CD4-positive, alpha-beta T cell treated with Interleukin-1 beta for 1 hour (primary cell): Measurements from ENCODE around the gene IRAG1.

Experiments
- DNase-seq, 2 donors: peaks; one replicate each; pipeline ENCODE4 v3.0.0-alpha.2; 2020 to 2022

The IRAG1 gene, protein sequence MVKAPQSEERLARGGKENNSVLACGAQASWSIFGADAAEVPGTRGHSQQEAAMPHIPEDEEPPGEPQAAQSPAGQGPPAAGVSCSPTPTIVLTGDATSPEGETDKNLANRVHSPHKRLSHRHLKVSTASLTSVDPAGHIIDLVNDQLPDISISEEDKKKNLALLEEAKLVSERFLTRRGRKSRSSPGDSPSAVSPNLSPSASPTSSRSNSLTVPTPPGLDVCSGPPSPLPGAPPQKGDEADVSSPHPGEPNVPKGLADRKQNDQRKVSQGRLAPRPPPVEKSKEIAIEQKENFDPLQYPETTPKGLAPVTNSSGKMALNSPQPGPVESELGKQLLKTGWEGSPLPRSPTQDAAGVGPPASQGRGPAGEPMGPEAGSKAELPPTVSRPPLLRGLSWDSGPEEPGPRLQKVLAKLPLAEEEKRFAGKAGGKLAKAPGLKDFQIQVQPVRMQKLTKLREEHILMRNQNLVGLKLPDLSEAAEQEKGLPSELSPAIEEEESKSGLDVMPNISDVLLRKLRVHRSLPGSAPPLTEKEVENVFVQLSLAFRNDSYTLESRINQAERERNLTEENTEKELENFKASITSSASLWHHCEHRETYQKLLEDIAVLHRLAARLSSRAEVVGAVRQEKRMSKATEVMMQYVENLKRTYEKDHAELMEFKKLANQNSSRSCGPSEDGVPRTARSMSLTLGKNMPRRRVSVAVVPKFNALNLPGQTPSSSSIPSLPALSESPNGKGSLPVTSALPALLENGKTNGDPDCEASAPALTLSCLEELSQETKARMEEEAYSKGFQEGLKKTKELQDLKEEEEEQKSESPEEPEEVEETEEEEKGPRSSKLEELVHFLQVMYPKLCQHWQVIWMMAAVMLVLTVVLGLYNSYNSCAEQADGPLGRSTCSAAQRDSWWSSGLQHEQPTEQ

DNA sequence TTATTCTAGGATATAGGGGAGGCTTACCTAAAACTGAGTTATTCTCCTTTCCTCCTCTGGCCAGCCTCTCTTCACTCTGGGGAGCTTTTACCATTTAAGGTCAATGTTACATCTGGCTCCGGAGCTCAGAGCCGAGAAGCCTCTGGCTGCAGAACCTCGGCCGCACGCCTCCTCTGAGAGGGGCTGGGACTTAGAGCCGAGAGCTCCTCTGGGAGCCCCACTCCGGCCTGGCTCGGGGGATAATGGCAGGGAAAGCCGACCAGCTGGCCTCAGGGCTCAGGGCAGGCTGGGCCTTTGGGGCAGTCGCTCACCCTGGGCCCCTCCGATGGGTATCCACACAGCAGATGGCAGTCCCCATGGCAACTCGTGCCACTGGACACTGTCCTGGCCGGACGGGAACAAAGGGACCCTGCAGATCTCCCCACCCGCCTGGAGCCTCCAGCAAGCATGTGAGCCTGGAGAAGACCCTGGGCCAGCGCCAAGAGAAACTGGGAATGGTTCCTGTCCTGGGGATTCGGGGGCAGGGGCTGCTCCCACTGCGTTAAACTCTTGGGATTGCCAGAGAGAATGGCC lies at the start of gene IRAG1:
Gene IRAG1, minus strand, starts transcription at position 247 of the 573 bp plus-strand sequence. Its CDS starts 153 bp downstream, at position 94.
- DNase-seq = no peak

DNA sequence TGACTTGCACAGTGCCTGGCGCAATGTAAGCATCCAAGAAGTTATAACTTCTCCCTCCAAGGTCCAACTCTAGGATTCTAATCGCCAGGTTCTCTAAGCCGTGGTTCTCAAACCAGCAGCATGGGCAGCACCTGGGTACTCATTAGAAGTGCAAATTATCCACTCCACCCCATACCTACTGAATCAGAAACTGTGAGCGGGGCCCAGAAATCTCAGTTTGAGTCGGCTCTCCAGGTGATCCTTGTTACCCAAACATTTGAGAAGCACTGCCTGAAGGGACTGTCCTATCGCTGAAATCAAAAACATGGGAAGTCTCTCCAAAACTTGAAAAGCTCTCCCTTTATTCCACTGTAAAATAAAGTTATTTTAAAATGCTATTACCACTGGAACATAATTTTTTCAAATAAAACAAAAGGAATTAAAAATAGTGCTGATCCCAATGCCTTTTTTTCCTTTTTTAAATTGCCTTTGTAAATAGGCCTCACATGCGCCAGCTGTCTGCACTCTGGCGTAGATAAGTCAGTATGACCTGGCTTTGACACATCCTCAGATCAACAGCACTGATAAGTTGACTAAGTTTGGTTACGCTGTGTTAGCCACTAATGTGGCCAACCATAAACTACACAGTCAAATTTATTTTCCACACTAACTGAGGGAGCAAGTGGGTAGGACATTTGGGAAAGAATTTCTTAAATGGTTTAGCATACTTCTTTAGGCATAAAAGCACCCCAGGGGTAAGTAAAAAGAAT lies 49.1 kb upstream of the IRAG1 start:
- DNase-seq = peak in 1 of 2 donors; percentile 47

DNA sequence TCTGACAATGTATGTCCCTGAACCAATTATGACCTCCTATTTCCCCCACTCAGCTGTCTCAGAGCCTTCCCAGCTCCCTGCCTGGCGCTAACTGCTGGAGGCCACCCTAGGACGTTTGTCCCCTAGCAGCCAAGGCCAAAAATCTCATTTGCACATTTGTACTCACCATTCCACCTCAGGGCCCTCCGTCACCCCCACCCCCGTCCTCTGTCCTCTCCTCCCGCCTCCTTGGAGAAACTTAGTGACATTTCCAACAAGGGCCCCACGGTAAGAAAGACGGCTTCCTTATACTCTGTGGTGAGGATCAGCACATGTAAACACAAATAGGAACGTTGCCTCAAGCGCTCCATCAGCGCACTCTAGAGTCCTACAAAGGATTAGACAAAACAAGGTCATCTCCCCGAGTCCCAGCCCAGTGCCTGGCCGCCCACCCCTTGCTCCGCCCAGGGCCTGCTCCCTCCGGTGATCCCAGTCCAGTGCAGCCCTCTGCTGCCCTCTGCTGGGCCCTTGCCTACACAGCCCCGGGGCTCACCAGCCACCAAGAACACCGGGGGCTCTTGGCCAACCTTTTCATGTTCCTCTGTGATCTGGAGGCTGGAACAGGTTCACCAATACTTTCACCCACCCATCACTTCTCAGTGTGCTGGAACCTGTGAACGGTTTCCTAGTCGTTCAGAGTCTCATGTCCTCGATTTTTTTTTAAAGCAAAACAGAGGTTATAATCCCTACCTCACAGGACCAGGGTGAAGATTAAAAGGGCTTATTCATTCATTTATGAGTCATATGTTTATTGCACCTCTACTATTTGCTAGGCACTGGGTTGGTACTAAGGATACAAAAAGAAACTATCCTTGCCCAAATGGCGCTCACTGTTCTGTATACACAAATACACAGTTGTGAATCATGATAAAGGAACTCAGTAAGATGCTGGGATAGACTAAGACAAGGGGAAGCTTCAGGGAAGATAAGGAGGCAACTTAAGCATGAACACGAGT lies 42.2 kb upstream of the IRAG1 start:
- peak; percentile 87 to 89 for DNase-seq

DNA sequence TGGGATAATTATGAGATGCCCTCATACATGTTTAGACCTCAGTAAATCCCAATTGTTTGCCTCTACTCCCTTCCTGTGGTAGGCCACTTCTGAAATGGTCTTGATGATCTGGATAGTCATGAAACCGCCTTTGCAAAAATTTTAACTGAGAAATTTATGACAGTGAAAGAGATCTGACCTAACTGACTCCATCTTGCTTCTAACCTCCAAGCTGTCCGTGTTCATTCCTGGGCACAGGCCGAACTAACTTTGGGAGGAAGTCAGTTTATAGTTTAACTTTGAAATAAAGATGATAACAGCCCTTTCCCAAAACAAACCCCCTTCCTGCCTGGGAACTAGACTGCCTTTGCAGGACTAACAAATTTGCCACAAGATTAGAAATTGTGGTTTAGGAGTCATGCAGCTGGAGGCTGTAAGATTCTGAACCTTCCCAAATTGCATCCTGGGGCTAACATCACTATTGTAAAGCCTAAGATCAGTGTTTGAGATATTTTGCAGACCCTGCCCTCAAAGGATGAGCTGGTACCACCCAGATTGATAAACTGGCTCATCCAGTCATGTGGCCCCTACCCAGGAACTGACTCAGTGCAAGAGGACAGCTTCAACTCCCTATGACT lies 37.6 kb upstream of the IRAG1 start:
- no peak for DNase-seq

DNA sequence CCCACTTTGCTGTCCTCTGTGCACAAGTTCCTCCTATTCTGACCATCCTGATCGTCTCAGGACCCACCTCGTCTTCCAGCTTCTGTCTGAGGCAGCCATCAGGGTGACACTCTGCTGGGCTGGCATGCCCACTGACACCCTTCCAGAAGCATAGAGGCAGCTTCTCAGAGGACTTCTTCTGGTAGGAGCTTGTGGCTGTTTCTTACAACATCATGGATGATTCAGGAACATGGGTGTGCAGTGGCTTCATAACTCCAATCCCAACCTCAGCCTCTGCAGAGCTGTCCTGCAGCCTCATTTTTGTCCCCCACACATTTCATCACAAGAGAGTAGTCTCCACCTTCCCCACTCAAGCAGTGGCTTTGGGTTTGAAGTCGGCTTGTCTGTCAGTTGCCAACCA lies 36.6 kb upstream of the IRAG1 start:
- no peak for DNase-seq

DNA sequence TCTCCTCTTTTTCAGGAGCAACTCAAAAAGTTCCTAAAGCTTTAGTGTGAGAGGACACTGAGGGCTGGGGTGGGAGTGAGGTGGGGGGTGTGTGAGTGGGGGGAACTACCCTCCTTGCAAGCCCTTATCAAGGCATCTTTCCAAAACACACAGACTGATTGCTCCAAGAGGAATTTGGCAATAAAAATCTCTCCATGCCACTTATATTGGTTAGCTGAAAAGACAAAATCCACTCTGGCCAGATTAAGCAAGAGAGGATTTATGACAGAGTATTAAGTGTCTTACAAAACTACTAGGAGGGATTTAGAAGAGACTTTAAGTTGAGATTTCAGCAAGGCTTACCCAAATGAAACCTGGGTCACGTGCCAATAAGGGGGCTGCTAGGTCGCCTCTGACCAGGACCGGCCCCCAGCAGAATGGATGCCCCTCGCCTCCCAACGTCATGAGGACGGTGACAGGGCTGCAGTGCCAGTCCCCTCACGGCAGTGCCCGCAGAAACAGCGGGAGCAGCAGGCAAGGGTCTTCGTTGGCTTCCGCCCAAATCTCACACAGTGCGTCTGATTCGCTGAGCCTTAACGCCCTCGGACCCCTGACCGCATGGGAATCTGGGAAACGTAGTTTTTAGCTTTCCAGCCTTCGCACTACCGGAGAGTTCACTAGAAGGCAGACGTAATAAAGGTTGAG lies 35.4 kb upstream of the IRAG1 start:
- DNase-seq = no peak

DNA sequence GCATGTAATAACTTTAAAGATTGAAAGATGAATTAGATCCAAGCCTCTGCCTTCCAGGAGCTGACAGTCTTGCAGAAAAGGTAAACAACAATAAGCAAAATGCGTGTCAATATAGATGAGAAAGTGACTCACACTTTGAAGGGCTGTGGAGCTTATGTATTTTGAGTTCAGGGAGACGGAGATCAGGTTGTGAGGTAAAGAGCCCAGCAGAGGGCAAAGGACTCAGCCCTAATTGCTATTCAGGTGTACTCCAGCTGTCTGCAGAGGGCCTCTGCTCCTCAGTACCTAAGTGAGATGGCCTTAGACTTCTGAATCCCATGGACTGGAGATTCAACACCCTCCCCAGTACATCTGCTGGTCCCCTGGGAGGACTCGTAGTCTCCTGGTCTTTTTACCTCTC lies 34.6 kb upstream of the IRAG1 start:
- no peak for DNase-seq

DNA sequence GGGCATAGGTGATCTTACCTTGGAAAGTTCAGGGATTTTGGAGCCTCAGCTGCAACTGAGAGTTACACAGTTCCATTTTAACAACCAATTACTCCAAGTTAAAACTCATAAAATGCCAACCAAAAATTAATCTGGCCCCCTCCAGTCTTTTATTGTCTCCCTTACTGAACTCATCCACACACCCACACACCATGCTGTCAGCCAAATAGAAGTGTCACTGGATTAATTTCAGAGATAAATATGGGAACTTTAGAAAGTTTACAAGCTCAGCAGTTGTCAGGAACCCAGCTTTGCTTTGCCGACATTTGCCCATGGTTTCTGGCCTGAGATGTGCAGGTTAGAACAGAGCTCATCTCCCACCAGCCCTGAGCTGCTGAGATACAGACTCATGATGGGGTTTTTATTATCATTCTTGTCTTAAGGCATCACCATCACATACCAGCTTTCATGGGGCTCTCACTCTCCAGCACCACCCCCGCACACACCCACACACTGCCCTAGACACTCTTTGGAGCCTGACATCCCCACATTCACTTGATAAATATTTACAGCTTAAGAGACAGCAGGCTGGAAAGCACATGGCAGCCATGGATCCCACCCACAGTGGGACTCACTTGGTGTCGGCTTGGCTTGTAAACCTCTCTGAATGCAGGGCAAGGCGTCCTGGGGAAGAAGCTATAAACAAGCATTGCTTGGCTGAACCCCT lies 33.7 kb upstream of the IRAG1 start:
- no peak for DNase-seq

DNA sequence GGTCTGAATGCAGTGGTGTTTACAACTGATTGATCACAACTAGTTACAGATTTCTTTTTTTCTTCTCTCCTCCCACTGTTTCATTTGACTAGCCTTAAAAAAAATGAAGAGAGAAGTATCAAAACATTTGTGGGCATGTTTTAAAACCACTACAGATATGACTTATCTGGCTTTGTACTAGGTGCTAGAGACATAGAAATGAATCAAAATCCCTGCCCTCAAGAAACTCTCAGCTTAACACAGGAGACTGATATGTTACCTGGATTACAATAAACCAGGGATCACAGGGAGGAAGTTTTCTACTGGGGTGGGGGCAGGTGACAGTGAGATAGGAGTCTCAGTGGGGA lies 32.3 kb upstream of the IRAG1 start:
- DNase-seq = no peak

DNA sequence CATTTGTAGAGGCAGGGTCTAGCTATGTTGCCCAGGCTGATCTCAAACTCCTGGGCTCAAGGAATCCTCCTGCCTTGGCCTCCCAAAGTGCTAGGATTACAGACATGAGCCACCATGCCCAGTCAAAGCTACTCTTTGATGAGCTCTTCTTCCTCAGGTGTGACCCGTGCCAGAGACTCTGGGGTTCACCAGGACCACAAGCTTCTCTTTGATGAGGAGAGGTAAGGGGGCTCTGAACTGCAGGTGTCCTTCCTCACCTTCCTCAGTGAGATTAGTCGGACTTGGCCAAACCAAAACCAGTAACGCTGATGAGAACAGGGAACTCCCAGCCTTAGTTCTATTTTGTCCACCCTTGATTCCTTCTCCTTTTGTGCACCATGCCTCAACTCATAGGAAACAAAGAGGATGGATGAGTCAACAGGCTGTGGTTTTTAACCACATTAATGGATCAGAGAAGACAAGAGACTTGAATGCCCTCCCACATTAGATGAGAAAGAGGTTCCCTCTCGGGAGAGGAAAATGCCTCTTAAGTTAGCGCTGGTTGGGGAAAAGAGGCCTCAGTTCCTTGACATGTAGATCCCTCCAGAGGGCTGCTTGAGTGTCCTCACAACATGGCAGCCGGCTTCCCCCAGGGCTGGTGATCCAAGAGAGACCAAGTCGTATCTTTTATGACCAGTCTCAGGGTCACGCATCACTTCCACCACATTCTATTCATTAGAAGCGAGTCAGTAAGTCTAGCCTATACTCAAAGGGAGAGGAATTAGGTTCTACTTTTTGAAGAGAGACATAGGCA lies 31.8 kb upstream of the IRAG1 start:
- peak; percentile 16 to 20 for DNase-seq

DNA sequence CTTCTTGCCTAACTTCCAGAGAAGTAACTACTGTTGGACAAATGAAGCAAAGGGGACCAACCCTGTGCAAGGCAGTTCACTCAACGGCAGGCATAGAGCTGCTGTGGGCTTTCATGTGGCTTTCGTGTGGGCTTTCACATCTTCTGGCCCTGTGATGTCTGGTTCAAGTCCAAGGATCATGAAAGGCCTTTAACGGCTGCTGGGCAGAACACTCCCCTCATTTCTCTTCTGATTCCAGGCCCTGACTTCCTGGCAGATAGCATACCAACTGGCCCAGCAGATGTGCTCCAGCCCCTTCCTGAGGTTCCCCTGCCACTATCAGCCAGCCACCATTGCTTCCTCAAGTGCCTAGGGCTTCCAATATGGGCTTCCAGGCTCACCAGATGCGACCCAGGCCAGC lies 28.8 kb upstream of the IRAG1 start:
- DNase-seq = no peak

DNA sequence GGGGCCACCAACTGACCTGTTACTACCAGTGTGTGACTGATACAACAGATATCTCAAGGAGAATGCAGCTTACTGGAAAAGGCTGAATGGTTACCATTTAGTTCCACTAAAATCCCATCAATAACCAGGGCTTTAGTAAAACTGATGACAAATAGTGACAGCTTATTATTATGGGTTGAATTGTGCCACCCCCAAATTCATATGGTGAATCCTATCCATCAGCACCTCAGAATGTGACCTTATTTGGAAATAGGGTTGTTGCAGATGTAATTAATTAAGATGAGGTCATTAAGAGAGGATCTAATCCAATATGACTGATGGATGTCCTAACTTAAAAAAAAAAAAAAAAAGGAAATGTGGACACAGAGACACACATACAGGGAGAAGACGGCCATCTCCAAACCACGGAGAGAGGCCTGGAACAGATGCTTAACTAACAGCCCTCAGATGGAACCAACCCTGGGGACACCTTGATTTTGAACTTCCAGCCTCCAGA lies 27.4 kb upstream of the IRAG1 start:
- DNase-seq = no peak

DNA sequence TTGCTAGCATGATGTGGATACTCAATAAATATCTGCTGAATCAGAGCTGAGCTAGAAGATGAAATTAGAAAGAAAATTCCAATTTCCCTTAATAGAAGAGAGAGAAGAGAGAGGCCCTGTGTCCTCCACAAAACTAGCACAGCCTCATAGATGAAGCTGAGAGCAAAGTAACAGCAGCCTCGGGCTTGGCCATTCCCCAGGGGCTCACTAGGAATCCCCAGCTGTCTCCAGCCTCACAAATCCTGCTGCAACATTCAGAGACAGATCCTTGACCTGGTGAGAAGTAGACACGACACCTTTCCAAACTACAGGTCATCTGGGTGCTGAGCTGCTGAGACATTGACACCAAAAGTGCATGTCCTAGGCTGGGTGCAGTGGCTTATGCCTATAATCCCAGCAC lies 26.1 kb upstream of the IRAG1 start:
- no peak for DNase-seq

DNA sequence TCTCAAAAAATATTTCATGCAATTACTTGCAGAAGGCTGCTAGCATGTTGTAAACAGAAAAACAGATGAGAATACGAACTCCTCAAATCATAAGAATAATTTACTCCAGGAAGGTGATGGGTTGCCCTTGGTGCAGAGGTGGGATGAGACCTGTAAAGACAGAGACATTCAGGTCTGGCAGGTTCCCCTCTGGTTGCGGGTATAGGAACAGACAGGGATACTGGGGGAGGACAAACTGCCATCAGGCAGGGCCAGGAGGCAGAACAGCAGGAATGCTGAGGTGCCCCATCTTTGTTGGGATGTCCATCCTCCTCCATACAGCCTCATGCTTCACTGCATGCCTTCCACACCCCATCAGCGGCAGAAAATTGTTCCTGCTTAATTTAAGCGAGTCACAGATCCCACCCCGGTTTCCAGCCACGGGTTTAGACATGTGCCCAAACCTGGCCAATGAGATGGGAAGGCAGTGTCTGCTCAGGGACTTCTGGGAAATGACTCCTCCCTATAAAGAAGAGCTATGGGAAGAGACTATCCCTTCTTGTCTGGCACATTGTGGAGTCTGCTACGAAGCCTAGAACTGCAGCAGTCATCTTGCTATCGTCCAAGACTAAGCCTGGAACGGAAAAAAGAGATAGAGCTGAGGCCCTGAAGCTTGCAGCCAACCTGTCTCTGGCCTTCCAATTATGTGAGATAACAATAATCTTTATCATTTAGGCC lies 23.1 kb upstream of the IRAG1 start:
- DNase-seq = no peak

DNA sequence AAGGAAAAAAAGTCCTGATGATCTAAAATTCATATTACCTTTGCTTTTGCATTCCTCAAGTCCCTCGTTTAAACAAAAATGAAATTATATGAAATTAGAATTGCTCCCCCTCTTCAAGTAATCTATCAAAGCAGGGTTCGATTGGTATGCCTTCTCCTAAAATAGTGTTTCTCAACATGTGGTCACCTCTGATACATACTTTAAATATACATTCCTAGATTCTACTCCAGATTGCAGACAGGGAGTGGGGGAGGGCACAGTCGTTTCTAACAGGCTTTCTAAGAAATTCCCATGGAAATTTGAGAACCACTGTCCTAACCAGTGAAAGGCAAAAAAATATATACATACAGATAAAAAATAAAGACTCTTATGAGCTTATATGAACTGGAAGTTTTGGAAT lies 22.6 kb upstream of the IRAG1 start:
- no peak for DNase-seq

DNA sequence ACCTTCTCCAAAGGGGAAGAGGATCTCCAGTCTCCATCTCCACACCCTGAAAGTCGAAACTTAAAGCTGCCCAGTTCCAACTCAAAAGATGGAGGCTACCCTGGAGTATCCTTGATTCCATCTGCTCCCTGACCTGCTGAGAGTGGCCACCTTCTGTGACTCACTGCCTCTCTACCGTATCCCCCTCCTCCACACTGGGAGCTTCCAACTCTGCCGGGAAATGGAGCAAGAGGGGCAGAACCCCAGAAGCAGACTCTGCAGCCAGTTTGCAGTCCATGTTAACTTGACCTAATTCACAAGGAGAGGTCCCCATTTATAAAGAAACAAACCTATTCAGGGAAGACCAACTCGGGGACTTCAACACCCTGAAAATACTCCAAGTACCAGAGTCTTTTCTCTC lies 22.0 kb upstream of the IRAG1 start:
- no peak for DNase-seq

DNA sequence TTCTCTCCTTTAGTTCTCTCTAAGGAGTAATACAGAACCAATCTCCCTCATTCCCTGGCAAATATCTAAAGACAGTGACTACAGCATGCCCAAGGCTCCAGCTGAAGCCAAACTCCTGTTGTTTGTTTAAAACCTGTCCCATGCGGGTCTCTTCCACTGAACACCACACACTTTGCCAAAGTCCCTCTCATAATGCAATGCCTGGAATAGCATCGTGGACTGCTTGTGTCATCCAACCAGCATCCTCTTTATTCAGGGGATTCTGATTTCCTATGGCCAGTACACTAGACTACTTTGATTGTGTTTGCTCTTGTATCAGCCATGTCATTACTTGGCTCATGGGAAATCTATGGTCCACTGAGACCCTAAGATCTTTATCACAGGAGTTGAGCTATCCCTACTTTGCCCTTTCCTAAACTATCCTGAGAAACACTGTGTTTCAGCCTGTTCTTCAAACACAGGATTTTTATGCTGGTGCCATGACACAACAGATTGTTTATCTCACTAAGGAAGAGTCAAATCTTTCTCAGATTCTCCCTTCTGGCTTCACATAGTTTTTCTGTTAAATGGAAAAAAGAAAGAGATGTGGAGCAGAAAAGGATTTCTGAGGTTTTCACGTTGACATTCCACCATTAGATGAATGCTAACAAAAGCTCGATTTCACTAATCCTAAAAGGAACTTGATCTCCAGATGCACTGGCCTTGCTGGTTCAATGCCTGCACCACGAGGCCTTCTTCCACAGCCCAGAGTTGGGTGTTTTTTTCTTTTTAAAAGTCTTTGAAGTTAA lies 15.9 kb upstream of the IRAG1 start:
- no peak for DNase-seq
